NCI-H524 (cell line): ENCODE data around the gene SLC25A11.

Experiments used
- DNase-seq, 2 experiments: peaks; one replicate each; lab custom pipeline; 2025; lab: John Stamatoyannopoulos, UW

SLC25A11 gene

DNA sequence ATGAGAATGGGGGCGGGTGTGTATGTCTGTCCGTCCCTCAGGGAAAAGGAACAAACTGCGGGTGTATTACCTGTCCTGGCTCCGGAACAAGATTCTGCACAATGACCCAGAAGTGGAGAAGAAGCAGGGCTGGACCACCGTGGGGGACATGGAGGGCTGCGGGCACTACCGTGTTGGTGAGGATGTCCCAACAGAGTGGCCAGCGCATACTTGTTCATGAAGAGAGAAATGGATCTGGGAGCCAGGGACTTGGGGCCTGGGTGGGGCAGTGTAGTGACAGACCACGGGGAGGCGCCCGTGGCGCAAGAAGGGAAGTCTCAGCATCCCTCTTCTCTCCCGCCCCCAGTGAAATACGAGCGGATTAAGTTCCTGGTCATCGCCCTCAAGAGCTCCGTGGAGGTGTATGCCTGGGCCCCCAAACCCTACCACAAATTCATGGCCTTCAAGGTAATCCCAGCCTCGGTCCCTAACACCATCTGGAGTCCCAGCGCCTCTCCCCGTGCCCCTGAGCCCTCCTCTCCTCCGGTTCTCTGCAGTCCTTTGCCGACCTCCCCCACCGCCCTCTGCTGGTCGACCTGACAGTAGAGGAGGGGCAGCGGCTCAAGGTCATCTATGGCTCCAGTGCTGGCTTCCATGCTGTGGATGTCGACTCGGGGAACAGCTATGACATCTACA lies 44.1 kb downstream of the SLC25A11 start:
- peak in 1 of 2 experiments; percentile 7 for DNase-seq

DNA sequence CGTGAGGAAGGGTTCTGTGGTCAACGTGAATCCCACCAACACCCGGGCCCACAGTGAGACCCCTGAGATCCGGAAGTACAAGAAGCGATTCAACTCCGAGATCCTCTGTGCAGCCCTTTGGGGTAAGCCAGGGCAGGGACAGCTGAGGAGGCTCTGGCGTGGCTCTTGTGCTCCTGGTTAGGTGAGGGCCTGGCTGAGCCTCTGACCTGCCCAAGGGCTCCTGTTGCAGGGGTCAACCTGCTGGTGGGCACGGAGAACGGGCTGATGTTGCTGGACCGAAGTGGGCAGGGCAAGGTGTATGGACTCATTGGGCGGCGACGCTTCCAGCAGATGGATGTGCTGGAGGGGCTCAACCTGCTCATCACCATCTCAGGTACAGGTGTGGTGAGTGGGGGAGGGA lies 44.7 kb downstream of the SLC25A11 start:
- DNase-seq = no peak

DNA sequence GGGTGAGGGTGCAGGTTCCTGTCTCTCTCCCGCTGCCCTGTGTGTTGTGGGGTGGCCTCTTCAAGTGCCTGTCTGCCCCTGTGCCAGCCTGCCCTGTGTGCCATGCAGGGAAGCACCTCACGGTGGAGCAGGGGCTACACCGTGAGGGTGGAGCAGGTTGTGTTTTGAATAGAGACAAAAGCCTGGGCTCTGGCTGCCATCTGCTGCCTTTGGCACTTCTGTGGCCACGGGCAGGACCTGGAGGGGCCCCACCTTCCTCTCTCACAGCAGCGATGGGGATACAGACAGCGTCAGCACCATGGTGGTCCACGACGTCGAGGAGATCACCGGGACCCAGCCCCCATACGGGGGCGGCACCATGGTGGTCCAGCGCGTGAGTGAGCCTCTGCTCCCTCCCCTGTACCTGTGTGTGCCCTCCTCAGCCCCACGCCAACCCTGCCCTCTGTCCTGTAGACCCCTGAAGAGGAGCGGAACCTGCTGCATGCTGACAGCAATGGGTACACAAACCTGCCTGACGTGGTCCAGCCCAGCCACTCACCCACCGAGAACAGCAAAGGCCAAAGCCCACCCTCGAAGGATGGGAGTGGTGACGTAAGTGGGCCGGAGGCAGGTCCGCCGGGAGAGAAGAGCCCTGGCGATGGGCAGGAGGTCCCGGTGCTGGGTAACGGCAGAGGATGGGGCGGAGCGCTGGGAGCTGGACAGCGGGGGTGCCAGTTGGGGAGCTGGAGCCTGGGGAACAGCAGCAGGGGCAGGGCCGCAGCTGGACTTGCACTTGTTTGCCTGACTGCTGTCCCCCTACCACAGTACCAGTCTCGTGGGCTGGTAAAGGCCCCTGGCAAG lies 45.9 kb downstream of the SLC25A11 start:
- peak in 1 of 2 experiments; percentile 16 for DNase-seq

DNA sequence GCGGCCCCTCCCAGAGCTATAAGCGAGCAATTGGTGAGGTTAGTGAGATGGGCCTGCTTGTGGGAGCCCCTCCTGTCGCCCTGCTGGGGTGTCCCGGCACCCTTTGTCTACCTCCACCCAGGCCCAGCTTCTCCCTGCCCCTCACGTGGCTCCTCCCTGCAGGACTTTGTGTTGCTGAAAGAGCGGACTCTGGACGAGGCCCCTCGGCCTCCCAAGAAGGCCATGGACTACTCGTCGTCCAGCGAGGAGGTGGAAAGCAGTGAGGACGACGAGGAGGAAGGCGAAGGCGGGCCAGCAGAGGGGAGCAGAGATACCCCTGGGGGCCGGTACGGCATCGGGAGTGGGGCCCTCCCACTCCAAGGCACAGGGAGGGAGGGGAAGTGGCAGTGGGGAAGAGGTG lies 46.6 kb downstream of the SLC25A11 start:
- DNase-seq = no peak

DNA sequence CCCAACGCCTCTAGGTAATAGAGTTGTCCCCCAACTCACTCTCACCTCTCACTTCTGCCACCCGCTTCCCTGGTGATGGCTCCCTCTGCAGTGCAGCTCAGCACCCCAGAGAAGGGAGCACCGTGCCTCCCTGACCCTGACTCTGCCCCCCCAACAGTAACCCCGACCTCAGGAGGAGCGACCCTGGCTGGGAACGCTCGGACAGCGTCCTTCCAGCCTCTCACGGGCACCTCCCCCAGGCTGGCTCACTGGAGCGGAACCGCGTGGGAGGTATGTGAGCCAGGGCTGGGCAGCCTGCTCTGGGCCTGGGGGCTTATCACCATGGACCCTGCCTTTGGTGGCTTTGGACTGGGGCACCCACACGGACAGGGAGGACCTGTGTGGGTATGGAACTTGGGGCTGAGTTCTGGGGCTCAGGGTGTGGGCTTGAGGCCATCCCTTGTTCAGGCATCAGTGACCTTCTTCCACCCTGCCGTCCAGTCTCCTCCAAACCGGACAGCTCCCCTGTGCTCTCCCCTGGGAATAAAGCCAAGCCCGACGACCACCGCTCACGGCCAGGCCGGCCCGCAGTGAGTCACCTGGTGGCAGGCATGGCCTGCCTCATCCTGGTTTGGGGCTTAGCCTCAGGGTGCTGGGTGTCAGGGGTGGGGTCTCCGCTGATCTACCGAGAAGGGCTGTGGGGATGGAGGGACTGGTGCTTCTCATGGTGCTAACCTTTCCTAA lies 47.2 kb downstream of the SLC25A11 start:
- no peak for DNase-seq

DNA sequence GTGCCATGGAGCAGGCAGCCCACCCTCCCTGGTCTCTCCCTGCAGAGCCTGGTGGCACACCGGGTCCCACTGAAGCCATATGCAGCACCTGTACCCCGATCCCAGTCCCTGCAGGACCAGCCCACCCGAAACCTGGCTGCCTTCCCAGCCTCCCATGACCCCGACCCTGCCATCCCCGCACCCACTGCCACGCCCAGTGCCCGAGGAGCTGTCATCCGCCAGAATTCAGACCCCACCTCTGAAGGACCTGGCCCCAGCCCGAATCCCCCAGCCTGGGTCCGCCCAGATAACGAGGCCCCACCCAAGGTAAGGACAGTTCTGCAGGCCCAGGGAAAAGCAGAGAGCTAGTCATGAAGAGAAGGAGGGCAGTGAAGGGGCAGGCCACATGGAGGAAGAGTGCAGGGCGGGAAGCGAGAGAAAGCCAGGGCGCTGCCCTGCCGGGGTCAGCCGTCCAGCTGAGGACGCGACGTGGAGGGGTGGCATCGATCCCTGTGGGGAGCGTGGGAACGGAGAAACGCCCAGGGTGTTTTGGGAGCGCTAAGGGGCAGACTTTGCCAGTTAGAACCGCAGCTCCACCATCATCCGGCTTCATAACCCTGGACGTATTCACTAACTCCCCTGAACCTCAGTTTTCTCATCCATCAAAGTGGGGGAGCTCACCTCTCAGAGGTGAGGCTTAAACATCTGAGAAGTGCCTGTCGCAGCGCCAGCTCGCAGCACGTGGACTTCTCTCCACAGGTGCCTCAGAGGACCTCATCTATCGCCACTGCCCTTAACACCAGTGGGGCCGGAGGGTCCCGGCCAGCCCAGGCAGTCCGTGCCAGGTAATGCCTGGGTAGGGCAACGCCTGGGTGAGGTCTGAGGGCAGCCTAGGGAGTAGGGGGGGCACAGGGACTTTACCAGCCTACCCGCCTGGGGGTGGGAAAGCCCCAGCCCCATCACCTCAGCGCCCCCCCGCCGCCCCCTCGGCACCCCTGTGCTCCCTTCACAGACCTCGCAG lies 48.1 kb downstream of the SLC25A11 start:
- DNase-seq = no peak

DNA sequence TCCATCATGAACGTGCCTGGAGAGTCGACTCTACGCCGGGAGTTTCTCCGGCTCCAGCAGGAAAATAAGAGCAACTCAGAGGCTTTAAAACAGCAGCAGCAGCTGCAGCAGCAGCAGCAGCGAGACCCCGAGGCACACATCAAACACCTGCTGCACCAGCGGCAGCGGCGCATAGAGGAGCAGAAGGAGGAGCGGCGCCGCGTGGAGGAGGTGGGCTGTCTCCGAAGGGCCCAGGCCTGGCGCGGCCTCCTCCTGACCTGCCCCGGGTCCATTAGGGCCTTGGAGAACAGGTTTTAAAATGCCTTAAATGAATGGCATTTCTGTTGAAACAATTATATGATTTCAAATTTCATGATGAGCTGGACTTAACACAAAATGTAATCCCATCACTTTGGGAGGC lies 52.3 kb downstream of the SLC25A11 start:
- no peak for DNase-seq
